ENCODE data around the gene ABCE1.

ABCE1 gene

GRCh38 chr4:145097821-145098674 lies at the start of gene ABCE1, which contains the start of gene ANAPC10:
TSS of gene ABCE1 (plus strand) at chr4:145098311. CDS start at chr4:145104413, 6,102 bp downstream.
TSS of gene ANAPC10 (minus strand) at chr4:145098196. CDS start at chr4:145096099, 2,097 bp downstream.
- peak; percentile 97 for DNase-seq

GRCh38 chr4:145048817-145049216 lies 49.3 kb upstream of the ABCE1 start:
- no peak for DNase-seq

- no peak for DNase-seq
These were observed 48.9 kb upstream of the ABCE1 start for GRCh38 chr4:145049241-145049640.

GRCh38 chr4:145055533-145056257 lies 42.4 kb upstream of the ABCE1 start:
- peak; percentile 60 for DNase-seq

GRCh38 chr4:145056325-145057130 lies 41.6 kb upstream of the ABCE1 start:
- DNase-seq, result no peak

- no peak for DNase-seq
These were observed 39.9 kb upstream of the ABCE1 start for GRCh38 chr4:145058256-145058655.

GRCh38 chr4:145061318-145061920 lies 36.7 kb upstream of the ABCE1 start:
- DNase-seq, result no peak

GRCh38 chr4:145066063-145066501 lies 32.0 kb upstream of the ABCE1 start:
- DNase-seq, result no peak

GRCh38 chr4:145069361-145069760 lies 28.8 kb upstream of the ABCE1 start:
- DNase-seq, result peak; percentile 61

GRCh38 chr4:145071560-145071959 lies 26.6 kb upstream of the ABCE1 start:
- DNase-seq, result no peak

- no peak for DNase-seq
These were observed 22.2 kb upstream of the ABCE1 start for GRCh38 chr4:145075742-145076468.

- DNase-seq, result no peak
These were observed 21.6 kb upstream of the ABCE1 start for GRCh38 chr4:145076469-145076855.

- DNase-seq, result no peak
These were observed 16.4 kb upstream of the ABCE1 start for GRCh38 chr4:145081756-145082155.

GRCh38 chr4:145083891-145084605 lies 14.1 kb upstream of the ABCE1 start:
- DNase-seq, result peak; percentile 84

GRCh38 chr4:145090380-145090779 lies 7.7 kb upstream of the ABCE1 start:
- DNase-seq, result no peak

GRCh38 chr4:145093638-145094037 lies 4.5 kb upstream of the ABCE1 start:
- DNase-seq, result no peak

GRCh38 chr4:145097331-145097820 lies 735 bp upstream of the ABCE1 start:
- DNase-seq, result no peak

- DNase-seq, result no peak
These were observed 545 bp downstream of the ABCE1 start for GRCh38 chr4:145098675-145099037.

- no peak for DNase-seq
These were observed 1.5 kb downstream of the ABCE1 start for GRCh38 chr4:145099653-145100052.

- DNase-seq, result no peak
These were observed 3.0 kb downstream of the ABCE1 start for GRCh38 chr4:145101091-145101490.

GRCh38 chr4:145102619-145103018 lies 4.5 kb downstream of the ABCE1 start:
- DNase-seq, result no peak

All from islet precursor cell (in vitro differentiated cells).